GM21360 (cell line): ENCODE results near the gene TMCC3.
"Not testable (repeated sequence)": the region's sequence is repeated elsewhere in the genome, so short reads cannot be mapped to it uniquely, and the experiment has no call there.

Source experiments
- ATAC-seq: cut with Tn5 transposase; IDR thresholded peaks from one replicate; pipeline ENCODE4 v1.9.1; 2021; ENCODE audit warnings: mild to moderate bottlenecking, moderate library complexity; ENCODE audit not compliant: unreplicated experiment

Gene TMCC3

GRCh38 chr12:94603434-94604365 is 46.7 kb downstream of the TMCC3 start:
- no peak for ATAC-seq

GRCh38 chr12:94602024-94602423 is 48.3 kb downstream of the TMCC3 start:
- ATAC-seq: no peak

GRCh38 chr12:94601307-94601706 is 49.0 kb downstream of the TMCC3 start:
- ATAC-seq: not testable (repeated sequence)

- ATAC-seq: no peak
These were observed 51.2 kb downstream of the TMCC3 start for GRCh38 chr12:94599189-94599588.

GRCh38 chr12:94597268-94597667 is 53.1 kb downstream of the TMCC3 start:
- ATAC-seq: no peak

DNA sequence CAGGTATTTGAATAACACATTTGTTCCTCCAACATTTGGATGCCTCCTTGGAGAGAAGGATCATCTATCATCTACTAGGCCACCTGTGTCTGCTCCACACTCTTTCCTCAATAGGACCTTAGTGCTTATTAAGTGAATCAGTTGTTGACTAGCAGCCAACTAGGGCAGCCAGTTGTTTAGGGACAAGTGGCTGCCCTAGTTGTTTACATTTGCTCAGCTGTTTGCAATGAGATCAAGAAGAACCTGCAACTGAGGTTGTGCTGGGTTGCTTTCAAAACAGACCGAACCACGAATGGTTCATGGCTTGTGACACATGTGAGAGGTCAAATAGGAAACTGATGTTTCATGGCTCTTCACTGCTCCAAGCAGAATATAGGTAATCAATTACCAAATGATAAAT is 53.8 kb downstream of the TMCC3 start:
- ATAC-seq: no peak

DNA sequence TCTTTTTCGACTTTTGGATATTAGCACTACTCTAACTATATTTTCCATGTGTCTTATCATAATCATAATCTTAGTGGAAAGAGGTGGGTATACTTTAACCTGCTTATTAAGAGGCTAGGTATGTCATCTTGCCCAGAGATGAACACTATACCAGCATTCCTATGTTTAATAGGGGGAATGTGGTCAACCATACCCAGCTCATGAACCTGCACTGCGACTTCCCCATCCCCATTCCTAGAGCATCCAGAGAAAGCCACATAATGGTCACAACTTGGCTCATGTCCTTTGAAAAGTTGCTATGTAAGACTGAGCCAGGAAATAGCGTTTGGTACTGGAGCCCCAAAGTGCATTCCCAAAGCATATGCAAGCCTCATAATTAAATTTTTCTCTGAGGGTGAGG is 55.2 kb downstream of the TMCC3 start:
- no peak for ATAC-seq

GRCh38 chr12:94594443-94594825 is 55.9 kb downstream of the TMCC3 start:
- ATAC-seq: no peak

GRCh38 chr12:94593822-94594442 is 56.4 kb downstream of the TMCC3 start:
- ATAC-seq: no peak

DNA sequence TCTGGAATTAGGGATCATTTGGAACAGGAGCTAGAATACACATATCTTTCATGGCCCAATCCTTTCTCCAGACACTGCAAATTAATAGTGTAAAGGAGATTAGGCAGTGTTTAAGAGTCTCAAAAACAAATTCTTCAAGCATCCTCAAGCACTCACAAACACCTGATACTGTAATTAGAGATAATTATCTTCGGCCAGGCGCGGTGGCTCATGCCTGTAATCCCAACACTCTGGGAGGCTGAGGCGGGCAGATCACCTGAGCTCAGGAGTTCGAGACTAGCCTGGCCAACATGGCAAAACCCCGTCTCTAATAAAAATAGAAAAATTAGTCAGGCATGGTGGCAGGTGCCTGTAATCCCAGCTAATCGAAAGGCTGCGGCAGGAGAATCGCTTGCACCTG is 57.6 kb downstream of the TMCC3 start:
- ATAC-seq: not testable (repeated sequence)

DNA sequence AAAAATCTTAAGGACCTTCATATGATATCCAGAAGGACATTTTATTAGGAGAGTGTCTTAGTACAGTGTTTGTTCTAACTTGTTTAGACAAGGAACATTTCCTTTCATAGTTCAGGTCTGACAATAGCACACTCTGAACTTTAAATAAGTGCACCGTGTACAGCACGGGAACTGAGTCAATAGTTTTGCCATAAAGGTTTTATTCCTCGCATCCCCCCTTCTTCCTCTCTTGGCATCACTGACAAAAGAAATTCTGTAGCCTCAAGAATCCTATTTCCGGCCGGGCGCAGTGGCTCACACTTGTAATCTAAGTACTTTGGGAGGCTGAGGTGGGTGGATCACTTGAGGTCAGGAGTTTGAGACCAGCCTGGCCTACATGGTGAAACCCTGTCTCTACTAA is 58.3 kb downstream of the TMCC3 start:
- ATAC-seq: no peak

GRCh38 chr12:94590428-94590827 is 59.9 kb downstream of the TMCC3 start:
- ATAC-seq: no peak

- ATAC-seq: no peak
These were observed 60.8 kb downstream of the TMCC3 start for GRCh38 chr12:94589591-94590001.

- ATAC-seq: no peak
These were observed 62.0 kb downstream of the TMCC3 start for GRCh38 chr12:94588346-94588745.

GRCh38 chr12:94587266-94588241 is 62.8 kb downstream of the TMCC3 start:
- ATAC-seq: no peak

- no peak for ATAC-seq
These were observed 63.6 kb downstream of the TMCC3 start for GRCh38 chr12:94586589-94587259.

- no peak for ATAC-seq
These were observed 64.7 kb downstream of the TMCC3 start for GRCh38 chr12:94585626-94586025.

GRCh38 chr12:94584377-94584776 is 66.0 kb downstream of the TMCC3 start:
- ATAC-seq: no peak

- ATAC-seq: no peak
These were observed 67.8 kb downstream of the TMCC3 start for GRCh38 chr12:94582591-94582990.

GRCh38 chr12:94575645-94576403 is 74.5 kb downstream of the TMCC3 start:
- no peak for ATAC-seq
